K562 (cell line): ENCODE measurements around the gene RAB14. TPM values are rescaled to one million over a fixed set of nuclear protein-coding genes. Genes with fewer than 3 reads are reported as not detected.

ENCODE experiments used
- ATF1 ChIP-seq, 2 experiments: fragments of 450-650 bp in 1 of 2; IDR thresholded peaks; 2 replicates each; pipeline ENCODE4 v1.6.1; 2016; ENCODE audit warnings: missing compliant biosample characterization in 1 of 2, missing genetic modification characterization in 1 of 2
- BDP1 ChIP-seq: IDR thresholded peaks from 3 replicates; pipeline ENCODE4 v1.6.1; 2011; ENCODE audit not compliant: insufficient read length, insufficient read depth
- BRF2 ChIP-seq: IDR thresholded peaks from 3 replicates; pipeline ENCODE4 v1.6.1; 2011; ENCODE audit warnings: borderline replicate concordance, mild to moderate bottlenecking; ENCODE audit not compliant: insufficient read length, insufficient read depth
- DIDO1 ChIP-seq: fragments of 450-650 bp; IDR thresholded peaks from 2 replicates; pipeline ENCODE4 v1.6.1; 2016; ENCODE audit warnings: low read depth, missing biosample characterization, missing genetic modification characterization
- ETV1 ChIP-seq: fragments of 450-650 bp; conservative IDR thresholded peaks from 2 replicates; pipeline ENCODE4 v1.6.1; 2016; ENCODE audit warnings: missing genetic modification characterization, control low read depth, low read depth, missing compliant biosample characterization
- HNRNPL ChIP-seq: fragments of 200-400 bp; formaldehyde crosslinking; IDR thresholded peaks from 2 replicates; pipeline ENCODE4 v1.6.1; 2017; ENCODE audit warnings: low read depth, mild to moderate bottlenecking, low read length
- JUN ChIP-seq, 2 experiments: sonication (generic) in 1 of 2; formaldehyde crosslinking in 1 of 2; IDR thresholded peaks; 2 replicates each; pipeline versions ENCODE4 v1.6.1 to v1.8.0; 2012 to 2022; ENCODE audit warnings: borderline replicate concordance in 2 of 2, mild to moderate bottlenecking in 2 of 2, improper control_type of control experiment in 1 of 2, low read depth in 1 of 2, low read length in 1 of 2, missing genetic modification reagents in 1 of 2
- NFYB ChIP-seq: IDR thresholded peaks from 2 replicates; pipeline ENCODE4 v1.6.1; 2011; ENCODE audit warnings: mild to moderate bottlenecking, moderate library complexity; ENCODE audit not compliant: insufficient read length; ENCODE audit errors: extremely low read depth
- POLR3A ChIP-seq: IDR thresholded peaks from 2 replicates; pipeline ENCODE4 v1.6.1; 2011; ENCODE audit warnings: borderline replicate concordance, mild to moderate bottlenecking, moderate library complexity; ENCODE audit not compliant: insufficient read length, insufficient read depth; ENCODE audit errors: extremely low read depth
- SMAD3 ChIP-seq: fragments of 450-650 bp; formaldehyde crosslinking; conservative IDR thresholded peaks from 2 replicates; pipeline ENCODE4 v1.4.0; 2020; ENCODE audit warnings: mild to moderate bottlenecking
- SNIP1 ChIP-seq: fragments of 450-650 bp; IDR thresholded peaks from 2 replicates; pipeline ENCODE4 v1.7.1; 2017; ENCODE audit warnings: low read depth, mild to moderate bottlenecking
- TBP ChIP-seq: optimal IDR thresholded peaks from 2 replicates; pipeline ENCODE3; 2011; ENCODE audit warnings: low read depth, low read length, improper control_type of control experiment
- ZBTB40 ChIP-seq, 2 experiments: fragments of 450-650 bp in 1 of 2; sonication (generic) in 1 of 2; formaldehyde crosslinking in 1 of 2; IDR thresholded peaks; 2 replicates each; pipeline versions ENCODE4 v1.7.1 to v1.9.0; 2016 to 2022; ENCODE audit warnings: inconsistent platforms in 1 of 2, mild to moderate bottlenecking in 1 of 2, missing genetic modification reagents in 1 of 2
- ZNF668 ChIP-seq: fragments of 250-450 bp; sonication (Bioruptor Pico); IDR thresholded peaks from 2 replicates; pipeline ENCODE4 v1.8.0; 2022; ENCODE audit warnings: mild to moderate bottlenecking, inconsistent platforms
- polyA plus RNA-seq, 8 experiments: library from polyadenylated mRNA; depleted of rRNA in 4 of 8; stranded (reverse) in 5 of 8; unstranded in 3 of 8; fragments of >200 nt; fragmentation: Nextera tagmentation in 2 of 8; fragmentation: Illumina TruSeq in 1 of 8; extraction: Ambion mirVana in 2 of 8; extraction: Trizol in 1 of 8; gene quantifications; 2 replicates each; pipeline versions ENCODE4 v1.2.1 to v1.2.3, GENCODE V29; 2011 to 2014; ENCODE audit warnings: inconsistent platforms in 1 of 8, missing spikeins in 1 of 8
- total RNA-seq, 7 experiments: library from RNA; depleted of rRNA in 6 of 7; stranded (reverse); fragments of >200 nt in 6 of 7; fragmentation: Illumina TruSeq in 2 of 7; extraction: Trizol in 2 of 7; gene quantifications; 2 replicates each; pipeline versions ENCODE4 v1.2.1 to v1.2.3, GENCODE V29; 2011 to 2021; ENCODE audit warnings: low replicate concordance in 1 of 7
- TF ChIP-seq, protein P1 (sequence below): sonication (generic); formaldehyde crosslinking; IDR thresholded peaks from 2 replicates; pipeline ENCODE4 v1.8.0; 2023; ENCODE audit warnings: mild to moderate bottlenecking, missing genetic modification reagents

The RAB14 gene
- total and polyA plus RNA-seq, 9 of the 15 experiments (the other 6 are each of a cell fraction or from before 2014, with no cell fraction given) = 10.3 to 41.8 (median 20.9) TPM

- TF ChIP-seq ZNF668 (CRISPR knock-in tag) = peak; percentile 79; the same call in 1 of the 2 replicates
- no peak for TF ChIP-seq TBP
- peak; percentile 78 for TF ChIP-seq ETV1 (tag)
- TF ChIP-seq ZBTB40 (IDR thresholded peaks at IDR 0.05) = no peak
- no peak for TF ChIP-seq ZBTB40 (CRISPR knock-in tag; IDR thresholded peaks at IDR 0.05)
- no peak for TF ChIP-seq ATF1 (CRISPR knock-in tag; IDR thresholded peaks at IDR 0.05)
- TF ChIP-seq ATF1 (tag; IDR thresholded peaks at IDR 0.05) = peak; percentile 62
- TF ChIP-seq, protein P1, sequence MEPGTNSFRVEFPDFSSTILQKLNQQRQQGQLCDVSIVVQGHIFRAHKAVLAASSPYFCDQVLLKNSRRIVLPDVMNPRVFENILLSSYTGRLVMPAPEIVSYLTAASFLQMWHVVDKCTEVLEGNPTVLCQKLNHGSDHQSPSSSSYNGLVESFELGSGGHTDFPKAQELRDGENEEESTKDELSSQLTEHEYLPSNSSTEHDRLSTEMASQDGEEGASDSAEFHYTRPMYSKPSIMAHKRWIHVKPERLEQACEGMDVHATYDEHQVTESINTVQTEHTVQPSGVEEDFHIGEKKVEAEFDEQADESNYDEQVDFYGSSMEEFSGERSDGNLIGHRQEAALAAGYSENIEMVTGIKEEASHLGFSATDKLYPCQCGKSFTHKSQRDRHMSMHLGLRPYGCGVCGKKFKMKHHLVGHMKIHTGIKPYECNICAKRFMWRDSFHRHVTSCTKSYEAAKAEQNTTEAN = no peak
- no peak for TF ChIP-seq SNIP1
- TF ChIP-seq NFYB = no peak
- TF ChIP-seq BRF2 = no peak
- no peak for TF ChIP-seq POLR3A
- TF ChIP-seq HNRNPL = no peak
- peak; percentile 82 for TF ChIP-seq DIDO1
- peak; percentile 56; the same call in 1 of the 2 replicates for TF ChIP-seq JUN (IDR thresholded peaks at IDR 0.05; ENCODE audit: borderline replicate concordance, low read depth, low read length)
- no peak for TF ChIP-seq JUN (CRISPR knock-in tag; IDR thresholded peaks at IDR 0.05; ENCODE audit: borderline replicate concordance)
- TF ChIP-seq SMAD3 = peak; percentile 84
- TF ChIP-seq BDP1 = no peak
Measured at GRCh38 chr9:121218357-121219027, 16.8 kb upstream of the RAB14 start (continued).
